ENCODE measurements around the gene TUBGCP3.
"Not testable (repeated sequence)": the region's sequence is repeated elsewhere in the genome, so short reads cannot be mapped to it uniquely, and the experiment has no call there.

TUBGCP3 gene

DNA sequence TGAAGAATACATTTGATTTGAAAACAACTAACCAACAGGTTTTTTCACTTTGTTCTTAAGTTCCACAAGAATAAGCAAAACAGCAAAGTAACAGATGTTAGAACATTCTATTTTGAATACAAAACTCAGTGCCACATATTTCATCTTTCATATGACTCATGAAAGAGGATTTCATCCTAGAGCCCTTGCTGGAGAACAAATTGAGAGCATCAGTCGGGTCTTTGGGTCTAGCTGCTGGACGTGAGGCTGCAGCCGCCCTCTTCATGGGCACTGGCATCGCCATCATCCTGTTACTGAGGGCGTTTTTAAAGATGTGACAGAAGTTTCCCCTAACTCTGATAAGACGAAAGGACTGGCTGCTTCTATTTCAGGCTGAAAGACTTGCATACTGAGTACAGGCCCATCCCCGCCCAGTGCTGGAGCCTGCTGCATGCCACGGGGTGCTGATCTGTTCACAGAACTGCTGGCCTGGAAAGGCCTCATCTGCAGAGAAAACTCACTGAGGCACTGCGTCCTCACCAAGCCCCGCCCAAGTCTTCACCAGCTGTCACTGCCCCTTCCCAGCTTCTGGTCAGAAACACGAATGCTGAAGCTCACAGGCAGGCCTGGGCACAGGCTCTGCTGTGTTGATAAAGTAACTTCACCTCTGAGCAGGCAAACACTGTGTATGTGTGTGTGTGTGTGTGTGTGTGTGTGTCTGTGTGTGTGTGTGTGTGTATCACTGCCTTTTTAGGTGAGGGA, 101.4 kb downstream of the TUBGCP3 start:
- no peak for DNase-seq (ENCODE audit: extremely low read depth, low read depth)

DNA sequence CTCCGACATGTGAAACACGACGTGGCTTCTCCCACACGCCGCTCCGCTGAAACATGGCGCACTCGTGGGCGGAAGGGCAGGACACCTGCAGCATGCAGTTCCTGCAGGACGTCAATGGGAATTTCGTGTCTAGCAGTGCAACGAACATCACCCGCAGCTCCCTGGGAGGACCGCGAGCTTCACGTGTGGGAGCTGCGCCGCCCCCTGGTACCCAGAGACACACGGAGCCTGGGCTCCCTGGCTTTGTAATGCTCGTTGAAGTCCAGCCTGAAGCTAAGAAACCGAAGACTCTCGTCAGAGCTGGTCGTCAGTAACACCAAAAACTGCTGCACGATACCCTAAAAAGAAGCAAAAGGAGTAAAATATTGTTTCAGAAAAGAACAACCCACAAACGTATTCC, 102.1 kb downstream of the TUBGCP3 start:
- not testable (repeated sequence) for DNase-seq (ENCODE audit: extremely low read depth, low read depth)

More for the DNA sequence above, 101.4 kb downstream of the TUBGCP3 start:
- no peak overlapping the region for H3K4me3 ChIP-seq (replicated peaks; ENCODE audit: low read depth, low read length)
- TF ChIP-seq, protein P1, sequence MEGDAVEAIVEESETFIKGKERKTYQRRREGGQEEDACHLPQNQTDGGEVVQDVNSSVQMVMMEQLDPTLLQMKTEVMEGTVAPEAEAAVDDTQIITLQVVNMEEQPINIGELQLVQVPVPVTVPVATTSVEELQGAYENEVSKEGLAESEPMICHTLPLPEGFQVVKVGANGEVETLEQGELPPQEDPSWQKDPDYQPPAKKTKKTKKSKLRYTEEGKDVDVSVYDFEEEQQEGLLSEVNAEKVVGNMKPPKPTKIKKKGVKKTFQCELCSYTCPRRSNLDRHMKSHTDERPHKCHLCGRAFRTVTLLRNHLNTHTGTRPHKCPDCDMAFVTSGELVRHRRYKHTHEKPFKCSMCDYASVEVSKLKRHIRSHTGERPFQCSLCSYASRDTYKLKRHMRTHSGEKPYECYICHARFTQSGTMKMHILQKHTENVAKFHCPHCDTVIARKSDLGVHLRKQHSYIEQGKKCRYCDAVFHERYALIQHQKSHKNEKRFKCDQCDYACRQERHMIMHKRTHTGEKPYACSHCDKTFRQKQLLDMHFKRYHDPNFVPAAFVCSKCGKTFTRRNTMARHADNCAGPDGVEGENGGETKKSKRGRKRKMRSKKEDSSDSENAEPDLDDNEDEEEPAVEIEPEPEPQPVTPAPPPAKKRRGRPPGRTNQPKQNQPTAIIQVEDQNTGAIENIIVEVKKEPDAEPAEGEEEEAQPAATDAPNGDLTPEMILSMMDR (IDR thresholded peaks at IDR 0.05; ENCODE audit: low read depth, low read length, missing control alignments), result no peak

DNA sequence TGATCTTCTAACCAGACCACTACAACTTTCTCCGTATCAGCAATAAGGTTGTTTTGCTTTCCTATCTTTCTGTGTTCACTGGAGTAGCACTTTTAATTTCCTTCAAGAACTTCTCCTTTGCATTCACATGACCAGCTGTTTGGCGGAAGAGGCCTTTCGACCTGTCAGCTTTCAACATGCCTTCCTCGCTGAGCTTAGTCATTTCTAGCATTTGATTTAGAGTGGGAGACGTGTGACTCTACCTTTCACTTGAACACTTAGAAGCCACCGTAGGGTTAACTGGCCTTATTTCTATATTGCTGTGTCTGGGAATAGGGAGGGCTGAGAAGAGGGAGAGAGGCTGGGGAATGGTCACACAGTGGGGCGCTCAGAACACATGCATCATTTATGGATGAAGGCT, 104.7 kb downstream of the TUBGCP3 start:
- TF ChIP-seq, protein P1 (IDR thresholded peaks at IDR 0.05; ENCODE audit: low read depth, low read length, missing control alignments), result no peak
- DNase-seq (ENCODE audit: extremely low read depth, low read depth), result no peak
- no peak overlapping the region for H3K4me3 ChIP-seq (replicated peaks; ENCODE audit: low read depth, low read length)

More for the DNA sequence above, 102.1 kb downstream of the TUBGCP3 start:
- H3K4me3 ChIP-seq (replicated peaks; ENCODE audit: low read depth, low read length), result not testable (repeated sequence)

DNA sequence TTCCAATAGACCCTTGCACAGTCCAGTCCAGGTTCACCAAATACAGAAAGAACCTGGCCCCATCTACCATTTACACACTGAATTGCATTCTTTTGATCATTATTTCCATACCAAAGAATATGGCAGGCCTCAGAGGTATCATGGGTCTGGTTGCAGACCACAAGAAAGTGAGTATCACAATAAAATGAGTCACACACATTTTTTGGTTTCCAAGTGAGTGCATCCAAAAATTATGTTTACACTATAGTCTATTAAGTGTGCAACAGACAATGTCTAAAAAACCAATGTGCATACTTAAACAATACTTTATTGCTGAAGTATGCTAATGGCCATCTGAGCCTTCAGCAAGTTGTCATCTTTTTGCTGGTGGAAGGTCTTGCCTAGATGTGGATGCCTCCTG, 106.5 kb downstream of the TUBGCP3 start:
- no peak overlapping the region for H3K4me3 ChIP-seq (replicated peaks; ENCODE audit: low read depth, low read length)
- DNase-seq (ENCODE audit: extremely low read depth, low read depth), result no peak

DNA sequence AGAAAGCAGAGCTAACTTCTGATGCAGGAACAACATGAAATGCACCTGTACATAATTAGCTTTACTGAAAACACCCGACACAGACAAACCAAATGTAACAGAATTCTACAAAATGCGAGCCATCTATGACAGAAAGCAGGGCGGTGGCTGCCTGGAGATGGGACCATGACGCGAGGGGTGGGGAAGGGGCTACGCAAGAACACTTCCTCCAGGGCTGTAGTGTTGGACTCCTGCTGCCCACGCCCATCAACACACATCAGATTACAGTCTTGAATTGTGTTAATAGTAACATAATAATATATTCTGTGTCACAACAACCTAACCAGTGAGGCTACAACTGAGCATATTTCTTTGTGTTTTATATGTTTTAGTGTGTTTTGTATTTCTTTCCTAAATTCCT, 108.6 kb downstream of the TUBGCP3 start:
- H3K4me3 ChIP-seq (replicated peaks; ENCODE audit: low read depth, low read length), result no peak overlapping the region
- TF ChIP-seq, protein P1 (IDR thresholded peaks at IDR 0.05; ENCODE audit: low read depth, low read length, missing control alignments), result no peak
- no peak for DNase-seq (ENCODE audit: extremely low read depth, low read depth)

More for the DNA sequence above, 106.5 kb downstream of the TUBGCP3 start:
- TF ChIP-seq, protein P1 (IDR thresholded peaks at IDR 0.05; ENCODE audit: low read depth, low read length, missing control alignments), result no peak

DNA sequence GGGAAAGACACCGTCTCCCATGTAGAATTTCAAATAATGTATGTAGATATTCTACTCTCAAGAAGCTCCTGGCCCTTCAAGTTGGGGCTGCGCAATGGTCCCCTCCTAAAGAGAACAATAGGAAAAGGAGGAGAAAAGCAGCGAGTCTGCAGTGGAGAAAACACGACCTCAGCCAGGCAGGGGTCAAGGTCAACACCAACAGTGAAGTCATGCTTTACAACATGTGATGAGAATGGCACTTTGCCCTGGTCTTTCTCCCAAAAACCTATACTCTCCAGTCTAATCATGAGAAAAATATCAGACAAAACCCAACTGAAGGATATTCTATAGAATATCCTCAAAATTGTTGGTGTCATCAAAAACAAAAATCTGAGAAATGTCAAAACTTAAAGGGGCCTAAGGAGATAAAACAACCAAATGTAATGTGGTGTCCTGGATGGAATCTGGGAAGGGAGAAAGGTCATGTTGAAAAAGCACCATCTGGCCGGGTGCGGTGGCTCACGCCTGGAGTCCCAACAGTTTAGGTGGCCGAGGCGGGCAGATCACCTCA, 110.8 kb downstream of the TUBGCP3 start:
- TF ChIP-seq, protein P1 (IDR thresholded peaks at IDR 0.05; ENCODE audit: low read depth, low read length, missing control alignments), result no peak
- H3K4me3 ChIP-seq (replicated peaks; ENCODE audit: low read depth, low read length), result no peak overlapping the region
- DNase-seq (ENCODE audit: extremely low read depth, low read depth), result no peak

DNA sequence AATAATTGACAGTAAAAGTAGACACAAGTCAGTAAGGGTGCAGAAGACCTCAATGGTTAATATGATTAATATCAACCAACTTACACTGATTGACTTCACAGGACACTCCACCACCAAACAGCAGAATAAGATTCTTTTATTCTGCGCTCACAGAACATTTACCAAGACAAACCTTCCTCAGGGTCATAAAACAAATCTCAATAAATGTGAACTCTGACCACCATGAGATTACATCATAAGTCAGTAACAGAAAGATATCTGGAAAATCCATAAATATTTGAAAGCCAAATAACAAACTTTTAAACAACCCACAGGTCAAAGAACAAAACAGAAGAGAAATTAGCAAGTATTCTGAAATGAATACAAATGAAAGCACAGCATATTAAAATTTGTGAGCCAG, 112.1 kb downstream of the TUBGCP3 start:
- TF ChIP-seq, protein P1 (IDR thresholded peaks at IDR 0.05; ENCODE audit: low read depth, low read length, missing control alignments), result no peak
- H3K4me3 ChIP-seq (replicated peaks; ENCODE audit: low read depth, low read length), result no peak overlapping the region
- no peak for DNase-seq (ENCODE audit: extremely low read depth, low read depth)

Data from HFF-Myc (cell line).